HCT116 (cell line): ENCODE measurements around the gene CSK.

Experiments
- ATF3 ChIP-seq: IDR thresholded peaks from 2 replicates; pipeline ENCODE4 v1.6.1; 2012
- CTCF ChIP-seq, 3 experiments: fragments of 200-600 bp in 1 of 3; sonication (generic) in 1 of 3; IDR thresholded peaks in 2 of 3; conservative IDR thresholded peaks in 1 of 3; 2 replicates each; pipeline ENCODE4 v1.5.1; 2012 to 2017; ENCODE audit warnings: low read depth in 2 of 3, low read length in 2 of 3, antibody characterized with exemption in 1 of 3, borderline replicate concordance in 1 of 3, control low read depth in 1 of 3, mild to moderate bottlenecking in 1 of 3, mixed read lengths in 1 of 3, mixed run types in 1 of 3, moderate library complexity in 1 of 3; ENCODE audit not compliant: insufficient read depth in 1 of 3
- EGR1 ChIP-seq: IDR thresholded peaks from 2 replicates; pipeline ENCODE4 v1.6.1; 2012; ENCODE audit warnings: low read depth
- EZH2 ChIP-seq: fragments of 200-600 bp; sonication (generic); IDR thresholded peaks from 2 replicates; pipeline ENCODE4 v1.6.1; 2017; ENCODE audit warnings: antibody characterized with exemption, mixed run types
- EZH2phosphoT487 ChIP-seq: fragments of 200-600 bp; IDR thresholded peaks from 2 replicates; pipeline ENCODE4 v1.6.1; 2018; ENCODE audit warnings: antibody characterized with exemption, borderline replicate concordance
- FOSL1 ChIP-seq: IDR thresholded peaks from 2 replicates; pipeline ENCODE4 v1.6.1; 2012; ENCODE audit warnings: low read depth
- POLR2A ChIP-seq: IDR thresholded peaks from 2 replicates; pipeline ENCODE4 v1.7.0; 2011; ENCODE audit warnings: borderline replicate concordance; ENCODE audit not compliant: insufficient read depth, insufficient read length; ENCODE audit errors: extremely low read depth
- POLR2AphosphoS5 ChIP-seq: IDR thresholded peaks from 2 replicates; pipeline ENCODE4 v1.6.1; 2011; ENCODE audit warnings: mild to moderate bottlenecking, low read depth, low read length, moderate library complexity
- RAD21 ChIP-seq: IDR thresholded peaks from 2 replicates; pipeline ENCODE4 v1.6.1; 2012; ENCODE audit warnings: low read depth, mild to moderate bottlenecking
- REST ChIP-seq: IDR thresholded peaks from 2 replicates; pipeline ENCODE4 v1.6.1; 2012; ENCODE audit warnings: low read depth
- SIN3A ChIP-seq: IDR thresholded peaks from 2 replicates; pipeline ENCODE4 v1.6.1; 2012; ENCODE audit warnings: low read depth
- YY1 ChIP-seq: IDR thresholded peaks from 2 replicates; pipeline ENCODE4 v1.6.1; 2011; ENCODE audit warnings: low read length, low read depth, moderate library complexity, mild to moderate bottlenecking; ENCODE audit not compliant: insufficient replicate concordance; ENCODE audit errors: extremely low read depth
- ZBTB33 ChIP-seq: IDR thresholded peaks from 2 replicates; pipeline ENCODE4 v1.6.1; 2011; ENCODE audit warnings: mild to moderate bottlenecking, low read length, moderate library complexity; ENCODE audit not compliant: insufficient replicate concordance; ENCODE audit errors: extremely low read depth
- ZNF274 ChIP-seq: fragments of 200-500 bp; sonication (Bioruptor generic); IDR thresholded peaks from 2 replicates; pipeline ENCODE4 v1.6.1; 2014; ENCODE audit warnings: mild to moderate bottlenecking, low read depth, low read length, inconsistent platforms

GRCh38 chr15:74769463-74770025, 12.3 kb upstream of the CSK start:
- TF ChIP-seq POLR2AphosphoS5 = no peak
- TF ChIP-seq CTCF (IDR thresholded peaks at IDR 0.05 in 2 of 3, conservative IDR thresholded peaks at IDR 0.05 in 1 of 3; ENCODE audit: borderline replicate concordance in 1 of 3, insufficient read depth in 1 of 3, low read depth in 2 of 3, low read length in 2 of 3) = no peak
- no peak for TF ChIP-seq EGR1
- no peak for TF ChIP-seq POLR2A
- no peak for TF ChIP-seq ZNF274
- TF ChIP-seq FOSL1 = no peak
- no peak for TF ChIP-seq ATF3
- no peak for TF ChIP-seq EZH2phosphoT487
- no peak for TF ChIP-seq YY1
- TF ChIP-seq EZH2 = no peak
- TF ChIP-seq SIN3A = no peak
- TF ChIP-seq RAD21 = no peak
- no peak for TF ChIP-seq ZBTB33
- no peak for TF ChIP-seq REST
